Activated CD8-positive, alpha-beta memory T cell treated with anti-CD3 and anti-CD28 coated beads, Interleukin-2, amount 50 U/mL, for 1 hour (primary cell): ENCODE results near the gene LDAF1.
"Not testable (repeated sequence)": the region's sequence is repeated elsewhere in the genome, so short reads cannot be mapped to it uniquely, and the experiment has no call there.

Source experiments
- DNase-seq: peaks from one replicate; pipeline ENCODE4 v3.0.0-alpha.2; 2020; ENCODE audit errors: extremely low read depth

LDAF1 gene

DNA sequence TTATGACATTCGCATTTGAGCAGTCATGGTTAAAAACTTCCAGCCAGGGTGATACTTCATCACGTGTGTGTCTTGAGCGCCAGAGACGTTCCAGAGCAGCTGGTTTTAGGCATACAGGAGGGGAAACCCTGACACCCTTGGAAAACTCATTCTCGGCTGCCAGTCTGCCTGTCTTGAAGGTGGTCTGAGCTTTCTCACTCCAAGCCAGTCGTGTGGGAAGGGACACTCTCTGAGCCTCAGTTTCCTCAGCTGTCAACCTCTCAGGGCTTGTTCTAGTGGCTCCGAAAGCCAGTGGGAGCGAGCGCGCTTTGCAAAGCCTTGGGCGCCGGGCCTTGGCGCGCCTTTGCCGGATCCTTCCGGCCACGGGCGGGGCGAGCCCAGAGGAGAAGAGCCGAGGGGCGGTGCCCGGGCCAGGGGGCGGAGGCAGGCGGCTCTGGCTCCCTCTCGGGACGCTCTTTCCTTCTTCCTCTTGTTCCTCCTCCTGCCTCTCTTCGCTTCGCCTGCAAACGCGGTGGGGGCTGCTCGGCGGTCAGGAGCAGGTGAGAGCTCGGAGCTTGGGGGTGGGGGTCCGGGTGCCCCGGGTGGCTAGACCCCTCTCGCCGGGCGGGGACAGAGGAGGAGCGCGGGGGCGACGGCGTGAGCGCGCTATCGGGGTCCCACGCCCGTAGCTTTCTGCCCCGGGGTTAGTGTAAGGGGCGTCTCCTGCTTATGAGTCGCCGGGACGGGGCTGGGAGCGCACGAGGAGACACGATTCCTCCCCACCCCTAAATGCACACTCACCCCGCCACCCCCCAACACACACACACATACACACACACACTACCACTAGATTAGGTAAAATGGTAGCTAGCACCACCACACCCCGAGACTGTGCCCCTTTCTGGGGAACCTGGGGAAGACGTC is at the start of gene LDAF1:
TSS of gene LDAF1 (plus strand) at position 467 of the 903 bp plus-strand sequence. CDS start 2,509 bp downstream, outside the sequence.
- no peak for DNase-seq

DNA sequence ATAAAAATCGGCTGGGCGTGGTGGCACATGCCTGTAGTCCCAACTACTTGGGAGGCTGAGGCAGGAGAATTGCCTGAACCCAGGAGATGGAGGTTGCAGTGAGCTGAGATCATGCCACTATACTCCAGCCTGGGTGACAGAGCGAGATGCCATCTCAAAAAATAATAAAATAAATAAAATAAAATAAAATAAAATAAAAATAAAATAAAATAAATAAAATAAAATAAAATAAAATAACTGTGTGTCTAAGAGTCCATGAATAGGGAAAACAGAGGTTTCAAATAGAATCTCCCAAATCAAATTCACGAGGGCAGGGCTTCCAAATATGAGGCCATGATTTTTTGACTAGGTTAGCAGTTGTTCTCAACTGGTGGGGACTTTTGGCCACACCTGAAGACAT is 42.9 kb upstream of the LDAF1 start:
- DNase-seq: not testable (repeated sequence)

DNA sequence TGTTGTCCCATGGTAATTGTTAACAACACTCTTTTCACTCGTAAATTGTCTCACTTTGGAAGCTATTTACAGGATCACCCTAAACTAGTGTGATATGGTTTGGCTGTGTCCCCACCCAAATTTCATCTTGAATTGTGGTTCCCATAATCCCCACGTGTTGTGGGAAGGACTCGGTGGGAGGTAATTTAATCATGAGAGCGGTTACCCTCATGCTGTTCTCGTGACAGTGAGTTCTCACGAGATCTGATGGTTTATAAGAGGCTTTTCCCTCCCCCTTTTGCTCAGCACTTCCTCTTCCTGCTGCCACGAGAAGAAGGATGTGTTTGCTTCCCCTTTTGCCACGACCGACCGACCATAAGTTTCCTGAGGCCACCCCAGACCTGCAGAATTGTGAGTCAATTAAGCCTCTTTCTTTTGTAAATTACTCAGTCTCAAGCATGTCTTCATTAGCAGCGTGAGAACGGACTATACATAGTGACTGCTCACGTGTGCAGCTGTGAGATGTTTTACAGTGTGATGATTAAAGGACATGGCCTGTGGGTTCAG is 42.3 kb upstream of the LDAF1 start:
- DNase-seq: no peak

DNA sequence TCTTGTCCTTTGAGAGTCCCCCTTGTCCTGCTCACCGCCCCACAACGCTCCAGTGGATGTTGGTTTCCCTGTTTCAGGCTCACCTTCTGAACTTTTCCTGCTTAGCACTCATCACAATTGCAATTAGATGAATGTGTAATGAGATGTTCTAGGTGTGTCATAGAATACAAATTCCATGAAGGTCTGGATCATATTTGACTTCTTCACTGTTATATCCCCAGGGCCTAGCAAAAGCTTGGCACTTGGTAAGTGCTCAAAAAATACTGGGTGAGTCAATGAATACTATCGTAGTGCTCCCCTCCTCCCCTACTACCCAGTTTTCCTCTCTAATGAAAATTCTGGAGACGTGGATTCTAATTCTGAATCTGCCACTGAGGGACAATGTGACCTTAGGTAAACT is 40.9 kb upstream of the LDAF1 start:
- no peak for DNase-seq

DNA sequence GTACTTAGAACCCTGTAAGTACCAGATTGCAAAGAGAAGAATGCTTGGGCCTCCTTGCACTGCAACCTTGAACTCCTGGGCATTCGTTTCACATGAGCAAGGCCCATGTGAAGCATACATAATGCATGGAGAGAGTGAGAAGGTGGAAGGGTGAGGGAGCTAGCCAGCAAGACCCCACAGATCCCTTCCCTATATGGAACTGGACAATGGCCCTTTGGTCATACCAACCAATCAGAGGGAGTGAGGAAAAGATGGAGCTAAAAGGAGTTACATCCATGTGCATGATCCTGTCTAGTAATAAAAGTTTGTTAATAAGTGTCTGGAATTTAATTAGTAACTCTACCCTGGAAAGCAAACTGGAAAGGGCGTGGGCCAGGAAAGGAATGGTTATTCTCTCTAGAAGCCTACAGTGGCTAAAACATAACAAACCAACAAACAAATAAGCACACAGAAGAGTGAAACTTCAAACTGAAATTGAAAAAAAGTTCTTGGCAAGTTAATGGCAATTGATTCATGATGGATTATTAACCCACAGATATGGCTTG is 37.4 kb upstream of the LDAF1 start:
- no peak for DNase-seq

DNA sequence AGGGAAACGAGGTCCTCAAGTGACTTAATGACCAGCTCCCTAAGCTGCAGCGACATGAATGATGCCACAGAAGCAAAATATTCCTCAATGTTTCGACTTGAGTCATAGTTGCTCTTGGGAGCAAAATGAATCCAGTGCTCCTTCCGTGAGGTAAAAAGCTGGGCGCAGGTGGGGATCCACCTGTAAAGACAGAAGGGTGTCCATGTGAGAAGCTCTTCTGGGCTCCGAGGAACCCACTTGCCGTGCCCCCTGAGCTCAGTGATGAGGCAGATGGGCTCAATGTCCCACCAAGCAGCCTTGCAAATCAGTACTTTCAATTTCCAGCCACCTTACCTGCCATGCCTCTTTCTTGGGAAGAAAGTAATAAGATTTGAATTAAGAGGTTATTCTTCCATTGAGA is 33.3 kb upstream of the LDAF1 start:
- no peak for DNase-seq

DNA sequence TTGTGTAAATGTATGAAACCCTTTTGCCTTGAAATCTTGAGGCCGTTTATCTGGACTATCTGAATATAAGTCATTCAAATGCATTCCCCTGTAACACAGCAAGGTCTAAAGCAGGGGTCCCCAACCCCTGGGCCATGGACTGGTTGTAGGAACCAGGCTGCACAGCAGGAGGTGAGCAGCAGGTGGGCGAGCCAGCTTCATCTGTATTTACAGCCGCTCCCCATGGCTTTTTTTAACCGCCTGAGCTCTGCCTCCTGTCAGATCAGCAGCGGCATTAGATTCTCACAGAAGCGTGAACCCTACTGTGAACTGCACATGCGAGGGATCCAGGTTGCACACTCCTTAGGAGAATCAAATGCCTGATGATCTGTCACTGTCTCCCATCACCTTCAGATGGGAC is 32.0 kb upstream of the LDAF1 start:
- DNase-seq: no peak

DNA sequence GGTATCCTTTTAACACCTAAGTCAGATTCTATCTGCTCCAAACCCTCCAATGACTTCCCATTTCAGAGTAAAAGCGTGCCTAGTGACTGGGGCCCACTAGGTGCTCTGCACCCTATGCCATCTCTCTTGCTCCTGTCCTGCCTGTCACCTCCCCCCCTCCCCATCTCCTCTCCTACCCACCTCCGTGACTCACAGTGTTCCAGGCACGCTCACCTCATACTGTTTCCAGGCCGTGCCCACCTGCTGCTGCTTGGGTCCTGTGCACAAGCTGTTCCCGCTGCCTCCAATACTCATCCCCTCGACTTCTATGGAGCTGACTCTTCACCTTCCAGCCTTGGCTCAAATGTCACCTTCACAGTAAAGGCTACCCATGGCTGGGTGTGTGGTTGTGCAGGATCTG is 29.5 kb upstream of the LDAF1 start:
- no peak for DNase-seq

DNA sequence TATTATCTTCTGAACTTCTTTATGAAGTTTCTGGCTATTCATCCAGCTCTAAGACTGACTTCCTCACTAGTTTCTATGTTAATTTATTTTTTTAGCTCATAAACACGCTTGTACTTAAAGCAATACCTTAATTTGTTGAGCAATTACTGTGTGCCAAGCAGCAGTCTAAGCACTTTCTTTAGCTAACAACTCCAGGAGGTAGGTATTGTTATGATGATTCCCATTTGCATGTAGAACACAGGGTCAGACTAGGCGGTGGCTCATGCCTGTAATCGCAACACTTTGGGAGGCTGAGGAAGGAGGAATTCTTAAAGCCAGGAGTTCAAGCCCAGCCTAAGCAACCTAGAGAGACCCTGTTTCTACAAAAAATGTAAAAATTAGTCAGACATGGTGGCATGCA is 27.7 kb upstream of the LDAF1 start:
- DNase-seq: no peak

DNA sequence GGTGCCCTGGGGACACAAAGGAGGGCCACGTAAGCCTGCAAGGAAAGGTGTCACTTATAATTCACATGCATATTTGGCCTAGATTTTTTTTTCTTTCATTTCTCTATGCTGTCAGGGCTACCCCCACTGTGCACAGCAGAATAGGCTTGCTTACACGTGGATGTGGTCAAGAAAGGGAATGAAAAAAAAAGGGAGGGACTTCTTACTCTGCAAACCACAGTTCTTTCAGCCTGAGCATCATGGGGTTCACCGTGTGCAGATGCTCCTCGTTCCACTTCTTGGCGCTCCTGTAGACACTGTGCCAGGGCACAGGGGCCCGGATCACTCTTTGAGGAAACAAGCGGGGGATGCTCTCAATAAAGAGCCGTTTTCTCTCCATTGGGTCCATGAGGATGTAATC is 24.4 kb upstream of the LDAF1 start:
- DNase-seq: no peak

DNA sequence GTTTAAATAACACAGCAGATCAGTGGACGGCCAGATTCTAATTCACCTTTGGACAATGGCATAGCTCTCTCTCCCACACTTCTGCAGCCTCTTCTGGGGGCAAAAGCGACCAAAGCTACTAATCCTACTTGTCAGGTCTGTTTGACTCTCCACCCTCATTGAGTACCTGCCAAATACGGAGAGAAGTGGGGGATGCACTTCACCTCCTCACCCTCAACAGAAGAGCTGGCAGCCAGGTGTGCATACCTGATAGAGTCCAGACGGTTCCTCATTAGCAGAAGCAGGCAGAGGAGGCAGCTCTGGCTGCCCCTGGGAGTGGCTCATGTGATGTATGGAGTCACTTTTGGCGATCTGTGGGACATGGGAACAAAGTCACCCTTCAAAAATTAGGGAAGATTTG is 12.7 kb upstream of the LDAF1 start:
- no peak for DNase-seq

DNA sequence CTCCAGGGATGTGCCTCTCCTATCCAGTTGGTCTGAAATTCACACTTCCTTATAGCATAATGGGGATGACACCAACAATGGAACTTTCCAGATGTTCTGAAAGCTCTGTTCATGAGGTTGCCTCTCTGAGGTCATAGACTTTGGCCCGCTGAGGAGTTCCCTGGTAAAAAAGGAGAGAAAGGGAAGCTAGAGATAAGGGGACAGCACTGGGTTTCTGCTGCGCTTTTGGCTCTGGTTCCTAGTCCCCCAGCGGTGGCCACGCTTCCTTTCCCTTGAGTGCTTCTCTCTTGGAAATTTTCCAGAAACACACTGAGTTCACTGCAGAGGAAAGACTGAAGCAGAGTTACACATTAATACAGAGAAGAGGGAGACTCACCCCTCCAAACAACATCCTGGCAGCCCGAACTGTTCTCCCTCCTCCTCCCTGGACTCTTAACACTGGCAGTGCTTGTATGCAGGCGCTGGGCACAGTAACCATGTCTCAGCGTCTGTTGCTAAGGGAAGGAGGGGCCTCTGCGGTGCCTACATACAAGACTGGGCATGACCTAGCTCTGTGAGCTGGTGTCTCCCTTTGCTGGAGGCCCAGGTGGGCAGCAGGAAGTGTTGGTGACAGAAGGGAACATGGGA is 8.0 kb upstream of the LDAF1 start, which contains the start of gene DNAH3:
TSS of gene DNAH3 (minus strand) at position 472 of the 627 bp plus-strand sequence. CDS start 527 bp downstream, outside the sequence.
- DNase-seq: no peak

DNA sequence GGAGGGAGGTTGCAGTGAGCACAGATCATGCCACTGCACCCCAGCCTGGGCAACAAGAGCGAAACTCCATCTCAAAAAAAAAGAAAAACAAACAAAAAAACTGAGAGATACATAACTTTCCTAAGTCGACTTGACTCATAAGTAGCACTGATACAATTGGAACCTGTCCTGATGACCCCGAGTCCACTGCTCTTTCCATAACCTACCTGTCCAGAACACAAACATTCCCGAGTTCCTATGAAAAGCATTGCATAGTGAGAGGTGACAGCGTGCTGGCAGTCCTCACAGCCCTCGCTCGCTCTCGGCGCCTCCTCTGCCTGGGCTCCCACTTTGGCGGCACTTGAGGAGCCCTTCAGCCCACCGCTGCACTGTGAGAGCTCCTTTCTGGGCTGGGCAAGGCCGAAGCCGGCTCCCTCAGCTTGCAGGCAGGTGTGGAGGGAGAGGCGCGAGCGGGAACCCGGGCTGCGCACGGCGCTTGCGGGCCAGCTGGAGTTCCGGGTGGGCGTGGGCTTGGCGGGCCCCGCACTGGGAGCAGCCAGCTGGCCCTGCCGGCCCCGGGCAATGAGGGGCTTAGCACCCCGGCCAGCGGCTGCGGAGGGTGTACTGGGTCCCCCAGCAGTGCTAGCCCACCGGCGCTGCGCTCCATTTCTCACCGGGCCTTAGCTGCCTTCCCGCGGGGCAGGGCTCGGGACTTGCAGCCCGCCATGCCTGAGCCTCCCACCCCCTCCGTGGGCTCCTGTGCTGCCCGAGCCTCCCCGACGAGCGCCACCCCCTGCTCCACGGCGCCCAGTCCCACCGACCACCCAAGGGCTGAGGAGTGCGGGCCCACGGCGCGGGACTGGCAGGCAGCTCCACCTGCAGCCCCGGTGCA is 6.1 kb upstream of the LDAF1 start:
- not testable (repeated sequence) for DNase-seq

DNA sequence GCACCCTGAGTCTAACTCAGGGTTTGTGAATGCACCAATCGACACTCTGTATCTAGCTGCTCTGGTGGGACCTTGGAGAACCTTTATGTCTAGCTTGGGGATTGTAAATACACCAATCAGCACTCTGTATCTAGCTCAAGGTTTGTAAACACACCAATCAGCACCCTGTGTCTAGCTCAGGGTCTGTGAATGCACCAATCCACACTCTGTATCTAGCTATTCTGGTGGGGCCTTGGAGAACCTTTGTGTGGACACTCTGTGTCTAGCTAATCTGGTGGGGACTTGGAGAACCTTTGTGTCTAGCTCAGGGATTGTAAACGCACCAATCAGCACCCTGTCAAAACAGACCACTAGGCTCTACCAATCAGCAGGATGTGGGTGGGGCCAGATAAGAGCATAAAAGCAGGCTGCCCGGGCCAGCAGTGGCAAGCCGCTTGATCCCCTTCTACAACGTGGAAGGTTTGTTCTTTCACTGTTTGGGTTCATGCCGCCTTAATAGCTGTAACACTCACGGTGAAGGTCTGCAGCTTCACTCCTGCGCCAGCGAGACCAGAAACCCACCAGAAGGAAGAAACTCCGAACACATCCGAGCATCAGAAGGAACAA is 5.2 kb upstream of the LDAF1 start:
- not testable (repeated sequence) for DNase-seq

DNA sequence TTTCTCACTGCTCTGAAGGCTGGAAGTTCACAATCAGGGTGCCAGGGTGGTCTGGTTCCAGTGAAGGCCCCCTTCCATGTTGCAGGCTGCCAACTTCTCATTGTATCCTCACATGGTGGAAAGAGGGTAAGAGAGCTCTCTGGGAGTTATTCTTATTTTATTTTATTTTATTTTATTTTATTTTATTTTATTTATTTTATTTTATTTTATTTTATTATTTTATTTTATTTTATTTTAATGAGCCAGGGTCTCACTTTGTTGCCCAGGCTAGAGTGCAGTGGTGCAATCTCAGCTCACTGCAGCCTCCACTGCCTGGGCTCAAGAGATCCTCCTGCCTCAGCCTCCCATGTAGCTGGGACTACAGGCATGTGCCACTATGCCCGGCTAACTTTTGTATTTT is 2.5 kb upstream of the LDAF1 start:
- DNase-seq: not testable (repeated sequence)

DNA sequence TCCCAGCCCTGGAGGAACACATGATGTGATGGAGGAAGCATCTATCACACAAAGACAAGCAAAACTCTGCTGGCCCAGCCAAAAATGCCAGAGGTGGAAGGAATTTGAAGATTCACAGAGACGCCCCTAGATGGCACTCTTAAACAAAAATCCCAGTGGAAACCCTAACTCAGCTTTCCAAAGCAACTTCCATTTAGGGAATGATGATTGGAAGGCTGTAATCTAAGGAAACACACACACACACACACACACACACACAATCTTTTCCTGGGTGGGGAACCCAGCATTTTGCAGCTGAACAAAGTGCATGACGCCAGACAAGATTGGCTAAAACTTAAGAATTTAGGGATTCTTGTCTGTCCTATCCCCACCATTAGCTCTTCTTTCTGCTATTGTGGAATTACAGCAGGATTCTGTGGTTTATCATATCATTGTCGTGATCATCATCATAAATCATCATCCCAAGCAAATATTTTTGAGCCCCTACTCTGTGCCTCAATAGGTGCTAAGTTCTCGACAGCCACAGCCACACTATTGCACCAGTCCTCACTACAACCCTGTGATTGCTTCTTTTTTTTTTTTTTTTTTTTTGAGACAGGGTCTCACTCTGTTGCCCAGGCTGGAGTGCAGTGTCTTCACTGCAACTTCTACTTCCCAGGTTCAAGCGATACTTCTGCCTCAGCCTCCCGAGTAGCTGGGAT is 1.6 kb upstream of the LDAF1 start:
- DNase-seq: no peak

DNA sequence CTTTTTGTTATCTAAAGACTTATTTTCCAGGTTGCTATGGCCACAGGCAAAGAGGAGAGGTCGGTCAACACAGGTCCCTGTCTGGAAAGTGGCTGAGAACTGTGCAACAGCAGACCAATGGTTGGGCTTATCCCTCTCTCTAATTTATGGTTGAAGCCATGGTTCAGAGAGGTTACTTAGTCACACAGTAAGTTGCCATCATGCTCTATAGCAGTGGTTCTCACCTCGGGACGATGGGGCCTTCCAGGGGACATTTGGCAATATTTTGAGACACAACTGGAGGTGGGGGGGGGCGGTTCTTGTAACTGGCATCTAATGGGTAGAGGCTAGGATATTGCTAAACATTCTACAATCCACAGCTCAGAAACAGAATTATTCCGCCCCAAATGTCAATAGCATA is 842 bp upstream of the LDAF1 start:
- DNase-seq: no peak

DNA sequence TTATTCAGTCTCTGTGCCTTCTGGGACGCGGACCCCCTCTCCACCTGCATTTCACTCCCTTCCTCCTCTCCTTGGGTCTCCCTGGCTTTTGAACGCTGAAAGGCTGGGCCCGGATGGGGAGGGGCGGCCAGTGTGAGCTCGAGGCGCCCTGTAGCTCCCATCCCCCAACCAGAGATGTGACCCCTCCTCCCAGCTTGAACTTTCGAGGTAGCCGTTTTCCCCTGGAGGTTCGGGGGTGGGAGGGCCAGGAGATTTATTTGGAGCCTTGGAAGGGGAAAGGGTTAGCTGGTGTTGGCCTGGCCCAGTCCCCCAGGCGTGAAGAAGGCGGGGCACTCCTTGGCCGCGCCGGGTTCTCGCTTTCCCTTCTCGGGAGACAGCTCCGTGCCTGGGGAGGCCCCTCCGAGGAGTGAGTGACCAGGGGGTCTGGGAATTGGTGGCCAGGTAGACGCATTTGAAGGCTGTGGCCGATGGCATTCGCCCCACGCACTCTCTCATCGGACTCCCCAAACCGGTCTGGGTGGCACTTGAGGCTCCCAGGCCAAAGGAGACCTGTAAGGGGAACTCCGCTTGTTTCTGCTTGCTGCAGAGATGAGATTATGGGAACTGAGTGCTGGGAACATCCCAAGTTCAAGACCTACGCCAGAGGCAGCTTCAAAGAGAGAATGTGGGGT is 942 bp downstream of the LDAF1 start:
- no peak for DNase-seq

DNA sequence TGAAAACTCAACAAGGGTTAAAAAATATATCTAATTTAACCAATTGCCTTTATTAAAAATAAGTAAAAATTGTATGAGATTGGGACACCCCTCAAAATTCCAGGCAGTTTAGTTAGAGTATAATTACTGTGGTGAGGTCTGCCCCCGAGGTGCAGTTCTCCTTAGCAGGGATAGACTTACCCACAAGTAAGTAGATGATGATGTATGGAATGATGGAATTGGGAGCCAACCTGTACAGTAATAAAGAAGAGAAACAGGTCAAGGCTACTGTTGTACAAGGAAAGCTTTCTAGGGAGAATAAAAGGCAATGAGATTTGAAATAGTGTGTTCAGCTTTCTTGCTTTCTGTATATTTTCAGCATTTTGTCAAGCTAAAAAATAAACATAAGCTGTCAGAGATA is 1.8 kb downstream of the LDAF1 start:
- no peak for DNase-seq

DNA sequence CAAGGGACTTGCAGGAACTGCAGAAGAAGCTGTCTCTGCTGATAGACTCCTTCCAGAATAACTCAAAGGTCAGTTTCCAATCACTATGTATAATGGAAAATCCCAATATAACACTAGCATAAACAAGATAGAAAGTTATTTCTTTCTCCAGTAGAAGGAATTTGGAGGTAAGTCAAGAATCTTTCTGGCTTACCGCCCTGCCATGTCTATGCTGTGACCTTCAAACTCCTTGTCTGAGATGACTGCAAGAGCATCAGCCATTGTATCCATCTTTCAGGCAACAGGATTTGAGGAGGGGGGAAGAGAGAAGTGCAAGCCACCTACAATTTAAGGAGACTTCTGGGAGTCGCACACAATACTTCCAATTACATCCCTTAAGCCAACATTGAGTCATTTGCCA is 2.7 kb downstream of the LDAF1 start:
- DNase-seq: no peak
